ENCODE measurements around the gene C2orf68.
A peak's percentile ranks its signal among the peaks of the same experiment; 100 is the strongest.
"Not testable (repeated sequence)": the region's sequence is repeated elsewhere in the genome, so short reads cannot be mapped to it uniquely, and the experiment has no call there.

C2orf68 gene, protein sequence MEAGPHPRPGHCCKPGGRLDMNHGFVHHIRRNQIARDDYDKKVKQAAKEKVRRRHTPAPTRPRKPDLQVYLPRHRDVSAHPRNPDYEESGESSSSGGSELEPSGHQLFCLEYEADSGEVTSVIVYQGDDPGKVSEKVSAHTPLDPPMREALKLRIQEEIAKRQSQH

DNA sequence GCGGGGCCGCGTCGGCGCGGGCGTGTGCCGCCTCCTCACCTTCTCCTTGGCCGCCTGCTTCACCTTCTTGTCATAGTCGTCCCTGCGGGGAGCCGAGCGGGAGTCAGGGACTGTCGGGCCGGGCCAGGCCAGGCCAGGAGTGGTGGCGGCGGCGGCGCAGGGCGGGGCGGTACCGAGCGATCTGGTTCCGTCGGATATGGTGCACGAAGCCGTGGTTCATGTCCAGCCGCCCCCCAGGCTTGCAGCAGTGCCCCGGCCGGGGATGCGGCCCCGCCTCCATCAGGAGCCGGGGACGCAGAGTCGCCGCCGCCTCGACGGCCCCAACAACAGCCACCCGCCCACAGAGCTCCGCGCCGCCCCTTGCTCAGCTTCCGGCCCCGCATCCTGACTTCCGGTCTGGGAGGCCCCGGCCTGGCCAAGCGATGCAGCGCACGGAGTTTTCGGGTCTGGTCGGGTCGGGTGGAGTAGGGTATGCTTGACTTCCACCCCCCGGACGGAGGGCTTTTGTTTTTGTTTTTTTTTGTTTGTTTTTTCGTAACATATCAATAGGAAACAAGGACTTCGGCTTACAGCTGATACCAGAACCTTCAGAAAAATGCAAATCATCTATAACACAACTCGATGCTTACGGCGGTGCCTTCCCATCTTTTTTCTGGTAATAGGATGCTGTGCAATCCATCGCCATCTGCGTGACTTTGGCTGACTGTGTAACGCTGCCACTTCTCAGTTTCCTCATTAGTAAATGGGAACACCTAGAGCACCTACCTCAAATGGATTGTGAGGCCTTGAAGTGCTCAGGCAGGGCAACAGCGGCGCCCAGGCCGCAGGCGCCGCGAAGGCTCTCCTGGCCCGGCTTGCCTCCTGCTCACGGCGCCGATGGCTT lies at the start of gene C2orf68:
Gene C2orf68 (minus strand): TSS at position 362 of the 883 bp plus-strand sequence. CDS start 82 bp downstream, at position 280.
- DNase-seq = peak; percentile 73 to 84

DNA sequence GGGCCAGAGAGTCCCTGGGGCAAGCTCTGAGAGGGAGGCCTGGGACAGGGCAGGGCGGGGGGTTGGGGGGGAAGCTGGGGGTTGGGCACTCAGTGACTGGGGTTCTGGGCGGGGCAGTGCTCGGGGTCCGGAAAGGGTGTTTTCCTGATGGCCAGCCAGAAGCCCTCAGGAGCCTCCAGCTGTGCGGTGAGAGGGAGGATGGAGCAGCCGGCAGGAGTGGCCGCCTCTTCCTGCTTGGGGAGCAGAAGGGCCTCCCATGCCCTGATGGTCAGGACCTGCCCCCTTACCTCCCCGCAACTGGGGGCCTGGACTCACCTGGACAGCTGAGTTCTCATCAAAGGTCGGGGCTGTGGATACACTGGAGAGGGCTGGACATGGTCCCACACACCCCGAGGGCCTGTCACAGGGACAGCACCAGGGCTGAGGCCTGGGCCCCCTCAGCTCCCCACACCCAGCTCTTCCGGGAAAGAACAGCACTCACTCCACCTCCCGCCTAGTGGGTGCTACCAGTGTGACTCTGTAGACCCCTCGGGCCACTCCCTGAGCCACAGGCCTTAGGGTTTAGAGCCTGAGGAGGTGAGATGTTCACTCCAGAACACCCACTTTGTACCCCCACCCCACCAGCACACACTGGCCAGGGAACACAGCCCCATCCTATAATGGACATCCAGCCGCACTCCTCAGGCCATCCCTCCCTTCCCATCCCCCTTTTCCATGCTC lies 49.4 kb upstream of the C2orf68 start:
- DNase-seq = no peak

DNA sequence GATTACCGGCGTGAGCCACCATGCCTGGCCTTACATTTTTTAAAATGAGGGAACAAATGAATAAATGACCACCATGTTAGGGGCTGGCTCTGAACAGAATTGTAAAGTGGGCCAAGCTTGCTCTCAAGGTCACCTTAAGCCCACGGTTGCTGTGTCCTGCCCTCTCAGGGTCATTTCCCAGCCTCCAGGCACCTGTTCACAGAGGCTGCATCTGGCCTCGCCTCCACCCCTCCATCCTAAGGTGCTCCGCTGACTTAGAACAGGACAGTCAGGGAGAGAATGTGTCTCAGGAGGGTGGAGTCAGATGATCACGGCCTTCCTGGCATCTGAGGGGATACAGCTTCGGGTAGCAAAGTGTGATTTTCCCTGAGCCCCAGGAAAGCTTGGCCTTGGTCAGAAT lies 48.9 kb upstream of the C2orf68 start:
- DNase-seq = no peak

DNA sequence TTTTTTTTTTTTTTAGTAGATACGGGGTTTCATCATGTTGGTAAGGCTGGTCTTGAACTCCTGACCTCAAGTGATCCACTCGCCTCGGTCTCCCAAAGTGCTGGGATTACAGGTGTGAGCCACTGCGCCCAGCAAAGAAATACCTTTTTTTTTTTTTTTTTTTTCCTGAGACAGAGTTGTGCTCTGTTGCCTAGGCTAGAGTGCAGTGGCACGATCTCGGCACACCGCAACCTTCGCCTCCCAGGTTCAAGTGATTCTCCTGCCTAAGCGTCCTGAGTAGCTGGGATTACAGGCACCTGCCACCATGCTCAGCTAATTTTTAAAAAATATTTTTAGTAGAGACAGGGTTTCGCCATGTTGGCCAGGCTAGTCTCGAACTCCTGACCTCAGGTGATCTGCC lies 48.4 kb upstream of the C2orf68 start:
- DNase-seq = not testable (repeated sequence)

DNA sequence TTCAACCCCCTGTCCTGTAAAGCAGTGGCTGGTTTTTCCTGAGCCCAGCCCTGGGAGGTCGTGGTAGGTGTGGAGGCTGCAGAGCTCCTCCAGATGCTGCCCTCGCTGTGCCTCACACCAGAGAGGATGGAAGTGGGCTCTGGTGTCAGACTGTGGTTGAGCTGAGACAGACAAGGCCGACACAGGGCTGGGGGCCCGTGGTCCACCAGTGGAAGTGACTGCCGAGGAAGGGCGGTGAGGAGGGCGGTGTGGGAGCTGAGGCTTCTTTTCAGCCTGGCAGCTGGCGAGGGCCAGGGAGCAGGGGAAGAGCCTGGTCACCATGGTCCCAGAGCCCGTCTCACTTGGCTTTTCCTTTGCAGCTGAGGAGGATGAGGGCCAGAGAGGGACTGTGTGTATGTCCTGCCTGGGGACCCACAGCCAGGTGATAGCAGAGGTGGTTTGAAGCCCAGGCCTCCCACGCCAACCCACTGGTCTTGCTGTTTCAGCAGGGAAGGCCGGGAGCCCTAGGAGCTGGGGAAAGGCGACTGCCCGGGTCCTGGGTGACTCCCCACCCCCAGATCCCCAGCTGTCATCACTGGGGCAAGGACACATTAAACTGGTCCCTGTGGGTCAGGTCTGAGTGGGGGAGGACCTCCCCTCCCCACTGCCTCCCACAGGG lies 47.6 kb upstream of the C2orf68 start:
- DNase-seq = no peak

DNA sequence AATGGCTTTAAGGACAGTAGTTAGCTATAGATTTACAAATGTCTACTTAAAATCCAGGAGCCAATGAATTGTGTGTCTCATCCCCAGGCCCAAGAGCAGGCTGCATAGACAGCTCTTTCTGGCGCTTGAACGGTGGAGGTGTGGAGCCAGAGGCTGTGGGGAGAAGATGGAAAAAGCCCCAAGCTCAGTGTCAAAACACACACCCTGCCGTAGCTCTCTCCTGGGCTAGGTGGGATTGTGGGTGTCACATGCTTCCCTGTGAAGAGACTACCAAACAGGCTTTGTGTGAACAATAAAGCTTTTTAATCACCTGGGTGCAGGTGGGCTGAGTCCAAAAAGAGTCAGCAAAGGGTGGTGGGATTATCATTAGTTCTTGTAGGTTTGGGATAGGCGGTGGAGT lies 45.5 kb upstream of the C2orf68 start:
- DNase-seq = not testable (repeated sequence)

DNA sequence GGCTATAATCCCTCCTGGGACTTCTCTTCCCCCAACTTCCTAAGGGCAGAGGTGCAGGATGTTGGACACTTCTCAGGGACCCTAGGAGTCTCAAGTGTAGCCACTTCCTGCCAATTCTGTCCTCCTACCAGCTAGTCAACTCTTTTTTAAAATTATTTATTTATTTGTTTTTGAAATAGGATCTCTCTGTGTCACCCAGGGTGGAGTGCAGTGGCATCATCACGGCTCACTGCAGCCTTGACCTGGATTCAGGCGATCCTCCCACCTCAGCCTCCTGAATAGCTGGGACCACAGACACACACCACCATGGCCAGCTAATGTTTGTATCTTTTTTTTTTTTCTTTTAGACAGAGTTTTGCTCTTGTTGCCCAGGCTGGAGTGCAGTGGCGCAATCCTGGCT lies 44.6 kb upstream of the C2orf68 start:
- no peak for DNase-seq

DNA sequence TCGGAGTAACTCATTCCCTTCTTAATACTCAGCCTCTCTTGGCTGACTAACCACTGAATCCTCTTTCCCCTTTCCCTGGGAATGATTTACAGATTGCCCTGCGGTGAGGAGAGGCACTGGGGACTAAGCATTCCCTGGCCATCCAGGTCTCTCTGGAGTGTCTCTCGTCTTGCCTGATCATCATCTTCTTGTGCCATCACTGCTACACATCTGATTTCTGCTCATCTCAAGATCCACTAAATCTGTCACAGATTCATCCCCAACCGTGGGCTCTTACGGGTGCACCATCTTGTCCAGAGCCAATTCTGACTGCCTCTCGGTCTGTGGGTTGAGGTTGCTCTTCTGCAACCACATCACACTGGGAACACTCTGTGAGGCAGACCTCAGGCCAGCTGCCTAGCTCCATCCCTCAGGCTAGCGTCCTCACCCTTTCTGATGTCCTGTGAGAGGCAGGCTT lies 44.1 kb upstream of the C2orf68 start:
- DNase-seq = no peak

DNA sequence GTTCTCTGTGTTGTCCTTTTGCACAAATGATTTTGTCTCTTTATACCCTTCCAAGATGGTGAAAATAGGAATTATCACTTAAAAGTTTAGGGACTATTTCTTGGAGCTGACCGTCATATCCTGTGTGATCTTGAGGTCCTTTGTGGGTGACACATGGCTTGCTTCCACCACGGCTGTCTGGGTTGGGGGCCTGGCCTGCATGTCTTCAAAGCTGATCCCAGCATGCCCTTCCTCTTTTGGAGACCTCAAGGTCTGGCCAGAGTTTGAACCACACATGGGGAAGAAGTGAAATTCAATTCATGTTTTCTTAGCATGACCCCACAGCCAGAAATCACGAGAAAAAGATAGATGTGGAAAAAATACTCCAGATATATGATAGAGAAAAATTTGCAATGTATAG lies 42.1 kb upstream of the C2orf68 start:
- no peak for DNase-seq

DNA sequence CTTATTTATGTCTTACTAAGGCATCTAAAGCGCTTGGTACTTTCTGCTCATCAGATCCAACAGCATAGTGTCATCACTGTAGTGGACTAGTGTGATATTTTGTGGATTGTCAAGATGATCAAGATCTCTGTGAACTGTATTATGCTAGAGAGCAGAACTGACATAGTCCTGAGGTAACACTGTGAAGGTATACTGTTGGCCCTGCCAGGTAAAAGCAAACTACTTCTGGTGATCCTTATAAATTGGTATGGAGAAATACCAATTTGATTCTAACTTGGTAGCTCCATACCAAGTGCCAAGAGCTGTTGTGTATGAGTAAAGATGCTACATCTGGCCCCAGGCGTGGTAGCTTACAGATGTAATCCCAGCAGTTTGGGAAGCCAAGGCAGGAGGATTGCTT lies 40.2 kb upstream of the C2orf68 start:
- no peak for DNase-seq

DNA sequence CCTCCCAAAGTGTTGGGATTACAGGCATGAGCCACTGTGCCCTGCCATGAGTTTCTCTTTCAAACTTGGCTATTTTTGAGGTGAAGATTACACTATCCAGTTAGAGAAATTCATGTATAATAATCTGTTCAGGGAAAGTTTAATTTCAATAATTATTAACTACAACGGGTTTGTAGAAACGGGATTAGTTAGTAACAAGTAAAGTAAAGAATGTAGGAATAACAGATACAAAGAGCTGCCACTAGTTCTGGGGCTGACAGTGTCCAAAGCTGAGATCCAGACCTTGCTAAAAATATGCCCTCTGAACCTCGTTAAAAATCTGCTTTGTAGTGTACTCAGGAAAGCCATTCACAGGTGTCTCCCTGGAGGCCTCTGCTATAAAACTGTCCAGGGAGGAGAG lies 39.2 kb upstream of the C2orf68 start:
- DNase-seq = no peak

DNA sequence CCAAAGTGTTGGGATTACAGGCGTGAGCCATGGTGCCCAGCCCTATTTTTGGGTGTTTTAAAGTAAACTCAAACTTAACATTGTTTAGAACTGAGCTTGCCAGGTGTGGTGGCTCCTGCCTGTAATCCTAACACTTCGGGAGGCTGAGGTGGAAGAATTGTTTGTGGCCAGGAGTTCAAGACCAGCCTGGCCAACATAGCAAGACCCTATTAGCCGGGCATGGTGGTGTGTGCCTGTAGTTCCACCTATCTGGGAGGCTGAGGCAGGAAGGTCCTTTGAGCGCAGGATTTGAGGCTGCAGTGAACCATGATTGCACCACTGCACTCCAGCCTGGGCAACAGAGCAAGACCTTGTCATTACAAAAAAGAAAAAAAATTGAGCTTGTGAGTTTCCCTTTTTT lies 38.6 kb upstream of the C2orf68 start:
- DNase-seq = no peak

DNA sequence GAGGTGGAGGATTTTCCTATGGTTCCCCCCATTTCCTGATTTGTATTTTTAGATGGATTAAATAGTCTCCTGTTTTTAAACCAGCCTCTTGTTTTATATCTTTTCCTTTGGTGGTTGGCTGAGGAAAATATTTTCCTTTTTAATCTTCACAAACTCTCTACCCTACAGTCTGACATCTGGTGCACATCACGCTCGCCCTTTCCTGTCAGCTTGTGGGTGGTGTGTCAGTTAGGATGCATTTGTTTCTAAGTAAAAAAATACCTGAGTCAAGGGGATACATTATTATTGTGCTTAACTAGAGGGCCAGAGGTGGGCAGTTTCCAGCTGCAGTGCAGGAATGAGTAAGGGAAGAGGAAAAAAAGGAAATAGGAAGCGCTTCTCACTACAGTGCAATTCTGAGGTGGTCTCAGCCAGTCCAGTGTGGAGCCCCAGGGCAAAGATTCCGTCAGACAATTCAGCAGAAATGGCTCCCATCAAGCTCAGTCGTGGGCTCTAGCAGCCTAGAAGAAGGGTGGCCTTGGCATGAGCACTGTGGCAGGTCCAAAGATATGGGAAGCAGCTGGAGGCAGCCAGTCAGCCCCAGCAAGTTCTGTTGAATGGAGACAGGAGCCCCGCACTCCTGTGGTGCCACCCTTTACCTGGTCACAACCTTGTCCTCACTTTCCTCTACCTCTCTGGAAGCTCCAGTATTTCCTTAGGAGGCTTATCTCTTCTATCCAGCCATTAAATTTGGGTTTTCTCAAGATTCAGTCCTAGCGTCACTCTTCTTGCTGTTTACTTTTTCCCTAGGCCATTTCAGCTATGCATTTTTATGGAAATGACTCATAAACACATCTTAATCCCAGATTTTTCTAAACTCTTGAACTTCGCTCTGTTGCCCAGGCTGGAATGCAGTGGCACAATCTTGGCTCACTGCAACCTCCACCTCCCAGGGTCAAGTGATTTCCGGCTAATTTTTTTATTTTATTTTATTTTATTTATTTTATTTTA lies 37.6 kb upstream of the C2orf68 start:
- no peak for DNase-seq

DNA sequence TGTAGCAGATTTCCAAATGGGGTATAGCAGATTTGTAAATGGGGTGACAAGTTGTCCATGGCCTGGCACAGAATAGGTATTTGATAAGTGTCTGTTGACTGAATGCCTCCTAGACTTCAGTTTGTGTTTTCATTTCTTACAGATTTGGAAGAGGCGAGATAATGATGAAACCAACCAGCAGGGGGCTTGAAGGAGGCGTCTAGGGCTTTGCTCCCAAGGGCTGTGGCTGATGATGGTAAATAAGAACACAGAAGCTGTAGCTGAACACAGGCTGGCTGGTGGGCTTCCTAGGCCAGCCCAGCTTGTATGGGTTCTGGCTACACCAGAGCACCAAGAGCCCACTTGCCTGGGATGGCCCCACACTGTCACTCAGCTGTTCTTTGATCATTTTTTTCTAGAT lies 36.8 kb upstream of the C2orf68 start:
- no peak for DNase-seq

DNA sequence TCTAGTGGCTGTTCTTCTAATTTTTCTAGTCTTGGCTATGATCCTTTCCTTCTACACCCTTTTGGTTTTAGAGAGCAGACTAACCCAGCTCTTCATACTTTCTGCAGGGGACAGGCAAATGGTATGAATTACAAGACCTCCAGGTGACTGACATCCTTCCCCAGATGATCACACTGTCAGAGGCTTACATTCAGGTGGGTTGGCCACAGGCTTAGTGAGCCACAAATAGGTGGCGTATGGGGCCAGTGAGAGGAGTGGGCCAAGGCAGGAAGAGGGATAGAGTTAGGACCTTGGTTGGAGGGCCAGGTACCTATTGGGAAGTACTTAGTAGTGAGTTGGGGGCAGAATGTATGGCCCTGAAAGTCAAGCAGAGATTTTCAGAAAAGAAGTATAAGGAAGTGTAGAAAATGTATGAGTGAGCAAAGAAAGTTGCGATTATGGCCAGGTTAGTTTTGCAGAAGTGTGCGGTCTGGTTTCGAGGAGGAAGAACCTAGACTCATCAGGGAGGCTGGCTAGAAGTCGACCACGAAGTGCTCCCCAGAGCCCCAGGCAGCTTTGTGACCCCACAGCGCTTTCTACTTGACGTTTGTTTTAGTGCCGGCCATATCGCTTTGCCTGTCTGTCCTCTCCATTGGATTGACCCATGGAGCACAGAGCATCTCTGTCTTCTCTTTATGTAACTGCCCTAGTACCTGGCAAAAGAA lies 36.1 kb upstream of the C2orf68 start:
- DNase-seq = no peak

DNA sequence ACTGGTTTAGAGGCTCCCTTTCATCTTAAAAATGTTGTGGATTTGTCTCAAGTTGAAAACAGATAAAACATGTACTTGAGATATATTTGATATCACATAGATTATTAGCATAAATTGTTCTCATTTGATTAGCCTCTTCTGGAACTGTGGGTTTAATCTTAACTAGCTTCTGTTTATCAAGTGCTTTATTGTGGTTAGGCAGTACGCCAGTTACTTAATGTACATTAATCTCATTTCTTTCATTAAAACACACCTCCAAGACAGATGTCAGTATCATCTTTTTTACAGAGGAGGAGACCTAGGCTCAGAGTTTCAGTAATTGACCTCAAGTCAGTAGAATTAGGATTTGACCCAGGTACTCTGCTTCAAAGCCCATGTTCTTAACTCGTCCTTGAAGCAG lies 34.3 kb upstream of the C2orf68 start:
- no peak for DNase-seq

DNA sequence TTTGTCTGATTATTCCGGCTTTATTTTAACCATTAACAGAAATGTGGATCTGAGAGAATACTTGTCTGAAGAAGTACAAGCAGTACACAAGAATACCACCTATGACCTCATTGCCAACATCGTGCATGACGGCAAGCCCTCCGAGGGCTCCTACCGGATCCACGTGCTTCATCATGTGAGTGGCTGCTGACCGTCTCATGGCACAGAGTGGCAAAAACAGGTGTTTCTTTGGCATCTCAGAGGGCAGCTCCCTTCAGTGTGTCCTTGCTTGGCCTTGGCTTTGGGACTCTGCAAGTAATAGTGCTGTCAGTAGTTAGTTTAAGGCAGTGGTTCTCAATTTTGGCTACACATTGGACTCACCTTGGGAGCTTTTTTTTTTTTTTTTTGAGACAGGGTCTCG lies 33.0 kb upstream of the C2orf68 start:
- DNase-seq = no peak

DNA sequence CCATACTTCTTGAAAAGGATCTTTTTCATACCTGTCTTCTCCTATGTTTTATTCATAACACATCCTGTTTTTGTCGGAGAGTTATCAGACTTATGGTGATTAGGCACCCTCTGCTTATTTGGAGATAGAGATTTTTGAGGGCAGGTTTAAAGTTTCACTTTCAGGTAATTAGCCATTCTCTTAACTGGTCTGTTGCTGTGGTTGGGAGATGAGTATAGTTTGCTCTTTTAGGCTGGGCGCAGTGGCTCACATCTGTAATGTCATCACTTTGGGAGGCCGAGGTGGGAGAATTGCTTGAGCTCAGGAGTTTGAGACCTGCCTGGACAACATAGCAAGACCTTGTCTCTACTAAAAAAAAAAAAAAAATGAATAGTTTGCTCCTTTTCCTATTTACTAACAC lies 30.9 kb upstream of the C2orf68 start:
- DNase-seq = no peak

DNA sequence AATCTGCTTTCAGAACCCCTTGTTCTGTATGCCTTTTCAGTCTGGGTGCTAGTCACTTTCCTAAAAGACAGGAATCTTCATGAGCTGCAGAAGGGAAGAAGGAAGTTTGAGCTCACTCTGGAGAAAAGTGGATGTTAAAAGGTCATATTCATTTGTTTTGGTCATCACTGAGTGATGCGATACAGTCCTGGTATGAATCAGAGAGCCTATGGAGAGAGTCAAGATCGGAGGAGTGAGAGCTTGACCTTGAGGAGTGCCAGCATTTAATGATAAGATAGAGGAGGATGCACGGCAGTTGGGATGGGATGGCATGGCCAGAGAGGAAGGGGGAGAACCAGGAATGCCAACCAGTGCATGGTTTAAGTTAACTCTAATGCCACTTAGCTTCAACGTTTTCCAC lies 23.8 kb upstream of the C2orf68 start:
- DNase-seq = no peak

DNA sequence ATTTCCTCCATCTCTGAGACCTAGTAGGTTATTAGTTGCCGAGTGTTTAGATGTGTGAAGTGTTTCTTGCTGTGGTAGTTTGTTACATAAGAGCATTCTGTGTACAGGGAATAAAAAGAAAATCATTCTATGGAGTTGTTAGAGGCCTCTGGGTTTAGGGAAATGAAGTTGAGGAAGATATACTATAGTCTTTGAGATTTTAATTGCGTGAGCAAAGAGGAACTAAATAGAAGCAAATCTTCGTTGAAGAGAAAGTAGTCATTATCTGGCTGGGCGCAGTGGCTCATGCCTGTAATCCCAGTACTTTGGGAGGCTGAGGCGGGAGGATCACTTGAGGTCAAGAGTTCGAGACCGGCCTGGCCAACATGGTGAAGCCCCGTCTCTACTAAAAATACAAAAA lies 23.1 kb upstream of the C2orf68 start:
- DNase-seq = no peak

DNA sequence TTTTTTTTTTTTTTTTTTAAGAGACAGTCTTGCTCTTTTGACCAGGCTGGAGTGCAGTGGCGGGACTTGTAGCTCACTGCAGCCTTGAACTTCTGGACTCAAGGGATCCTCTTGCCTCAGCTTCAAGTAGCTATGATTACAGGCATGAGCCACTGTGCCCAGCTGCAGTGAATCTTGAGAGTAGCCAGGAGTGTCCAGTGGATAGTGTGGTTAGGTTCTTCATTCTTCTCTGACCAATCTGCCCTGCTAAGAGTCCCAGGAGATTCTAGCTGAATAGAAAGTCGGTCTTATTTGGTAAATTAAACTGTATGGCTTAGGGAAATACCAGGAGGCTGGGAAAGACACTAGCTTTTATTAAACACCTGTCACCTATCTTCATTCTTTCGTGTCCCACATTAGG lies 19.4 kb upstream of the C2orf68 start:
- DNase-seq = no peak

Measured in stimulated activated CD4-positive, alpha-beta T cell treated with anti-CD3 and anti-CD28 coated beads, Interleukin-4, amount 100 ng/mL, for 4 hours (primary cell).